ENCODE measurements around the gene HLA-C.
"Not testable (repeated sequence)": the region's sequence is repeated elsewhere in the genome, so short reads cannot be mapped to it uniquely, and the experiment has no call there.

The HLA-C gene

DNA sequence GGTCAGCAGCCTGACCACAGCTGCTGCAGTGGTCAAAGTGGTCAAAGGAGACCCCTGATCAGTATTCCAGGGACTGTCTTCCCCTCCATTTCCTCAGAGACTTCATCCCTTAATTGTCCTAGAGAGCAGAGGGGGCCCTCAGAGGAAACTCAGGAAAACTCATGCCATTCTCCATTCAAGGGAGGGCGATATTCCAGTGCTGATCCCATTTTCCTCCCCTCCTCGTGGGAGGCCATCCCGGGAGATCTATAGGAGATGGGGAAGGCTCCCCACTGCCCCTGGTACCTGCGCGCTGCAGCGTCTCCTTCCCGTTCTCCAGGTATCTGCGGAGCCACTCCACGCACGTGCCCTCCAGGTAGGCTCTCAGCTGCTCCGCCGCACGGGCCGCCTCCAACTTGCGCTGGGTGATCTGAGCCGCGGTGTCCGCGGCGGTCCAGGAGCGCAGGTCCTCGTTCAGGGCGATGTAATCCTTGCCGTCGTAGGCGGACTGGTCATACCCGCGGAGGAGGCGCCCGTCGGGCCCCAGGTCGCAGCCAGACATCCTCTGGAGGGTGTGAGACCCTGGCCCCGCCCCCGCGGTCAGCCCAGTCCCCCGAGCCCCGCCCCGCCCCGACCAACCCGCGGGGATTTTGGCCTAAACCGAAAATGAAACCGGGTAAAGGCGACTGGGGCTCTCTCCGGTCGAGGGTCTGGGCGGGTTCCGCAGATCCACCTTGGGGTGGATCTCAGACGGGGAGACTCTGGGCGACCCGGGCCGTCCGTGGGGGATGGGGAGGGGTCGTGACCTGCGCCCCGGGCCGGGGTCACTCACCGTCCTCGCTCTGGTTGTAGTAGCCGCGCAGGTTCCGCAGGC, 878 bp downstream of the HLA-C start:
- peak; percentile 73 for DNase-seq (ENCODE audit: low read depth)

DNA sequence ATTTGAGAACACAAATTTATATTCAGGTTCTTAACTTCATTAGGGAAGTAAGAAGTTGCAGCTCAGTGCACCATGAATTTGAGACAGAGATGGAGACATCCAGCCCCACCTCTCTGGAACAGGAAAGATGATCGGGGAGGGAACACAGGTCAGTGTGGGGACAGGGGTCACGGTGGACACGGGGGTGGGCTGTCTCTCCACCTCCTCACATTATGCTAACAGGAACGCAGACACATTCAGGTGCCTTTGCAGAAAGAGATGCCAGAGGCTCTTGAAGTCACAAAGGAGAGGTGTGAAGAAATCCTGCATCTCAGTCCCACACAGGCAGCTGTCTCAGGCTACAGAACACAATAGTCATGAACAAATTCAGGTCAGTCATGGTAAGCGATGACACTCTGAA, 3.1 kb downstream of the HLA-C start:
- DNase-seq (ENCODE audit: low read depth), result no peak

DNA sequence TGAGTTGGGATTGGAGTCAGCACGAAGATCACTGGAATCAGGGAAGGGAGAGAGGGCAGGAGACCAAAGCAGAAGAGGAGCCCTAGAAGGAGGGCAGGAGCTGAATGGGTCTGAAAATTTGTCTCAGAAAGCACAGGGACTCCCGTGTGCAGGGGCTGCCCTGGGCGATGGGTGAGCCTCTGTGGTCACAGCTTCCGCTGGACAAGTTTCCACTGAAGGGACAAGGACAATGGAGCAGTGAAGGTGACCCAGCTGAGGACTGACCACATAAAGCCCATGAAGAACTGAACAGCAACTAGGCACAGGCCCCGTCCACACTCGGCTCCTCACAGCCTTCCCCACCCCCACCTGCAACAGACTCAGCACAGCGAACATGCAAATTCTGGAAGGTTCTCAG, 3.5 kb downstream of the HLA-C start:
- DNase-seq (ENCODE audit: low read depth), result no peak

DNA sequence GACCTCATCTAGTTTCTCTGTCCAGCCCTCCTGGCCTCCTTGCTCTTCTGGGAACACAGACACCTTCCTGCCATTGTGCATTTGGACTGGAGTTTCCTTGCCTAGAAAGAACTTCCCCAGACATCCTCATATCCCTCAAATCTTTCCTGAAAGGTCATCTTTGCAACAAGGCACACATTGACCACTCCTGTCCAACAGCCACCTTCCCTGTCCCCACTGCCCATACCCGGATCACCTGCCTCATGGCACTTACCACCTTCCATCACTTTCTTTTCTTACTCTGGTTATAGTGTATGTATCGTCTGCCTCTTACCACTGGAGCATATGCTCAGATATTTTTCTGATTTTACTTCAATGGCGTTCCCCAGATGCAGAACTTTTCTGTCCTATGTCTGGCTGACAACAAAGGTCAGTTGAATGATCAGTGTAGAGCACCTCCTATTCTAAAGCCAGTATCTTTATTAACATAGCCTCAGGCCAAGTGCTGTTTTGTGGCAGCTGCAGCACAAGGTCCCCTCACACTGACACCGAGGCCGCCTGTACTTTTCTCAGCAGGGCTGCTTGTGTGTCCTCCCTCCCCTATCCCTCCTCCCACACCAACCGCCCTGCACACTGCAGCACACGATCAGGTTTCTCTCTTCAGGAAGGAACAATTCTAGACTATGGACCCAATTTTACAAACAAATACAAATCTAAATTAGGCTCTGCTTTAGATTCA, 4.1 kb downstream of the HLA-C start:
- DNase-seq (ENCODE audit: low read depth), result no peak

DNA sequence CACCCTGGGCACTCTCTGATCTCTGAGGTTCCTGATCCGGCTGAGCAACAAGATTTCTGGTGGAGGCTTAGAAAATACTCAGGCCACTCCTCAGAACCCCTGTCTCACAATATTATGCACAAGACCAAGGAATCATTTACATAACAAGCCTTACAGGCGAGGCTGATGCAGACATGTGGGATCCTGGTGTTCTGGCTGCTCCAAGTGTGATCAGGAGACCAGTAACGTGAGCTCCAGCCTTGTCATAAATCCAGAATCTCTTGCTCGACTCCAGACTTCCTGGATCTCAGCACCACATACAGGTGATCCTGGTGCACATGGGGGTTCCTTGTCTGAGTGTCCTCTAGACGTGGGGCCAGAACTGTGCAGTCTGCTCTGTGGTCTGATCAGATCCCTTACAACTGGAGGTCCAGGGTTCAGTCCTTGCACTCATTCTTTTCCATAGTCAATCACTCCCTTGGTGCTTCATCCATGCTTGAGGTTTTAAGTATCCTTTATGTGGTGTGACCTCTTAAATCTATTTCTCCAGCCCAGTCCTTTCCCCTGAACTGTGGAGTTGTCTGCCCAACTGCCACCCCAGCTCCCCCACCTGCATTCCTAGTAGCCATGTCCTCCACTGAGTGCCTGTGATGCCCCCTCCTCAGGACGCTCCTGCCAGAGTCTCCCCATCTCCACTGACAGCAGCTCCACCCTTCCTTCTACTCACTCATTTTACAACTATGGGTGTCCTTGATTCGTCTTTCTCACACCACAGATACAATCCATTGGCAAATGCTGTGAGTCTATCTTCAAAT, 5.1 kb downstream of the HLA-C start:
- no peak for DNase-seq (ENCODE audit: low read depth)

DNA sequence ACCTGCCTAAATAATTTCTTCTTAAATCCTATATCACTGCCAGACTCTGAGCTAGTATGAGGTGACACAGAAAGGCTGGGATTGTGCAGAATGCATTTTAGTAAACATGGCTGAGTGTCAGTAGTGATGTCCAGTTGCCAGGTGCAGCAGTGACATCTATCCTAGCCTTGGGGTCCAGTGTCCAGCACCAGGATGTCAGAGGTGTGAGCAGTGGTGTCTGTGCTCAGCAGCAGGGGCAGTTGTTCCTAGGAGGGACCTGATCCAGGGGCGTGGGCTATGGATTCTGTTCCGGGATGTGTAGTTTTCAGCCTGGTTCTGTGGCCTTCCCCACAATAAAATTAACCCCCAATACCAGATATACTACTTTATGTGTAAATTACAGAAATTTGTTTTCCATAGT, 6.0 kb downstream of the HLA-C start:
- DNase-seq (ENCODE audit: low read depth), result no peak

DNA sequence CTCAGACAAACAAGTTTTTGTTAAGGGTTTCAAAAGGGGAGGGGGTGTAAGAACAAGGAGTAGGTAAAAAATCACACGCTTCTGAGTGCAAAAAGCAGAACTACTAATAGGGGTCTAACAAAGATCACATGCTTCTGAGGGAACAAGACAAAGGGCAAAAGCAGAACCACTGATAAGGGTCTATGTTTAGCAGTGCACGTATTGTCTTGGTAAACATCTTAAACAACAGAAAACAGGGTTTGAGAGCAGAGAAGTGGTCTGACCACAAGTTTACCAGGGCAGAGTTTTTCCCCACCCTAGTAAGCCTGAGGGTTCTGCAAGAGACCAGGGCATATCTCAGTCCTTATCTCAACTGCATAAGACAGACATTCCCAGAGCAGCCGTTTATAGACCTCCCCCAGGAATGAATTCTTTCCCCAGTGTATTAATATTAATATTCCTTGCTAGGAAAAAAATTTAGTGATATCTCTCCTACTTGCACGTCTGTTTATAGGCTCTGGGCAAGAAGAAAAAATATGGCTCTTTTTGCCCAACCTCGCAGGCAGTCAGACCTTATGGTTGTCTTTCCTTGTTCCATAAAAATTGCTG, 8.5 kb downstream of the HLA-C start:
- DNase-seq (ENCODE audit: low read depth), result not testable (repeated sequence)

DNA sequence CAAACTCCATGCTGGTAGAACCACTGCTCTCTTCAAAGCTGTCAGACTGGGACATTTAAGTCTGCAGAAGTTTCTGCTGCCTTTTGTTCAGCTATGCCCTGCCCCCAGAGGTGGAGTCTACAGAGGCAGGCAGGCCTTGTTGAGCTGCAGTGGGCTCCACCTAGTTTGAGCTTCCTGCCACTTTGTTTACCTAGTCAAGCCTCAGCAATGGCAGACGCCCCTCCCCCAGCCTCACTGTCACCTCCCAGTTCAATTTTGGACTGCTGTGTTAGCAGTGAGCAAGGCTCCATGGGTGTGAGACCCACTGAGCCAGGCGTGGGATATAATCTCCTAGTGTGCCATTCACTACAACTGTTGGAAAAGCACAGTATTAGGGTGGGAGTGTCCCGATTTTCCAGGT, 11.9 kb downstream of the HLA-C start:
- not testable (repeated sequence) for DNase-seq (ENCODE audit: low read depth)

DNA sequence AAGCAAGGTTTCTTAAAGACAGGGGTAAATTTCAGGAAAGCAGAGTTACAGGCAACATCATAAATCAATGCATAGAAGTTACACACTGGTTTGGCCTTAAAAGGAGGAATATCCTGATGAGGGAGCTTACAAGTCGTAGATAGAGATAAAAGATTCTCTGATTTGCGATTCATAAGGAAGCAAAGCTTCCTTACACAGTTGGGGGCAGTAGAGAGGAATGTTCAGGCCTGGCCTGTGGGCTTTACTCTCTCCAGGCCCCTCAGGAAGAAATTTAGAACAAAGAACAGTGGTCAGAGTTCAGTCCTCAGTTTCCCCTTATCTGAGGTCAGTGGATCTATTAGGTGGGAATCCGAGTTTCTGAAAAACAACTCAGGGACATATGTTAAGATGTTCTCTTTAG, 19.3 kb downstream of the HLA-C start:
- no peak for DNase-seq (ENCODE audit: low read depth)

DNA sequence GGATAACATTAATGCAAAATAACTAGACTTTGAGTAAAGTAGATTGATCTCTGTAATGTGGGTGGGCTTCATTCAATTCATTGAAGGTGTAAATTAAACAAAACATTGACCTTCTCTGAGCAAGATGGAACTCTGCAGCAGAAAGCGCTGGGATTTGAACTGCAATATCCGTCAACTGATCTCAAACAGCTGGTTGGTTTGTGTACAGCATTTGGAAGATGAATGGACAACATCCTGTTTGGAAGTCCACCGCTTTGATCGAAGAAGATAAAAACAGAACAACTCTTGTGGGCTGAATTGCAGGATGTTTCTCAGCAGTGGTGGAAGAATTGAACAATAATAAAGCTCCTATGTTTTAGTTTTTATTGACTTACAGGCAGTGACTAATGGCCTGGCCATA, 20.6 kb downstream of the HLA-C start:
- DNase-seq (ENCODE audit: low read depth), result no peak

DNA sequence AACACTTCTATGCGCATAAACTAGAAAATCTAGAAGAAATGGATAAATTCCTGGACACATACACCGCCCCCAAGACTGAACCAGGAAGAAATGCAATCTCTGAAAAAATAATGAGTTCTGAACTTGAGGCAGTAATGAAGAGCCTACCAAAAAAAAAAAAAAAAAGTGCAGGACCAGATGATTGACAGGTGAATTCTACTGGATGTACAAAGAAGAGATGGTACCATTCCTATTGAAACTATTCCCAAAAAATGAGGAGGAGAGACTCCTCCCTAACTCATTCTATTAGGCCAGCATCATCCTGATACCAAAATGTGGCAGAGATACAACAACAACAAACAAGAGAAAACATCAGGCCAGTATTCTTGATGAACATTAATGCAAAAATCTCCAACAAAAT, 22.7 kb downstream of the HLA-C start:
- DNase-seq (ENCODE audit: low read depth), result no peak

DNA sequence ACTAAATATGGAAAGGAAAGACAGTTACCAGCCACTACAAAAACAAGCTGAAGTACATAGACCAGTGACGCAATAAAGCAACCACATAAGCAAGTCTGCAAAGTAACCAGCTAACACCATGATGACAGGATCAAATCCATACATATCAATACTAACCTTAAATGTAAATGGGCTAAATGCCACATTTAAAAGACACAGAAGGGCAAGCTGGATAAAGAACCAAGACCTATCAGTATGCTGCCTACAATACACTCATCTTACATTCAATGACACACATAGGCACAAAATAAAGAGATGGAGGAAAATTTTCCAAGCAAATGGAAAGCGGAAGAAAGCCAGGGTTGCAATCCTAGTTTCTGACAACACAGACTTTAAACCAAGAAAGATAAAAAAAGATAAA, 24.1 kb downstream of the HLA-C start:
- no peak for DNase-seq (ENCODE audit: low read depth)

DNA sequence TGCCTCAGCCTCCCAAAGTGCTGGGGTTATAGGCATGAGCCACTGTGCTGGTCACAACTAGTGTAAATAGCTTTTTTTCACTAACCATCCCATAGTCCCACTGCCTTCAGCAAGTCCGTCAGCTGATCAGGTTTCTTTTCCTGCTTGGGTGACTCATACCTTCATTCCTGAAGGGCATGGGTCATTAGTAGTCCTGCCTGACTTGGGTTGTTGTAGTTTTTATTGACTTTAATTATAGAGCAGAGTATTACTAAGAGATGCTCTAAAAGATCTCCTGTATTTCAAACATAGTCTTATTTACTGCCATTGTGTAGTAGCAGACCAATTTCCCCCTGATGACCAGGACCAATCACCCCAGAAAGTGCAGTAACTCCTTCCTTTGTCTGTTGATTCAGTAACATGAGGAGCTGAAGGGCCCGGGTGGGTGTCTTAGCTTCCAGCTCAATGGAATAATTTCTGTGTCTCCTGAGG, 25.8 kb downstream of the HLA-C start:
- peak; percentile 84 for DNase-seq (ENCODE audit: low read depth)

DNA sequence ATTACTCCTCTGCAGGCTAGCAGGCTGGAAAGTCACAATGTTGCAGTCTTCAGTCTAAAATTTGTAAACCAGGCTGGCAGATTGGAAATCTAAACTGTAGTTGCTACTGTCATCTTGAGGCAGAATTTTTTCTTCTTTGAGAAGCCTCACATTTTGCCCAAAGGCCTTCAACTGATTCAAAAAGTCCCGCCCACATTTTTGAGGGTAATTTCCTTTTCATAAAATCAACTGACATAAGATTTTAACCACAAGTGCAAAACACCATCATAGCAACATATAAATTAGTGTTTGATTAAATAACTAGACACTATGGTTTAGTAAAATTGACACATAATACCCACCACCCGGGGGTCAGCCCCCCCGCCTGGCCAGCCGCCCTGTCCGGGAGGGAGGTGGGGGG, 28.4 kb downstream of the HLA-C start:
- DNase-seq (ENCODE audit: low read depth), result peak; percentile 16

DNA sequence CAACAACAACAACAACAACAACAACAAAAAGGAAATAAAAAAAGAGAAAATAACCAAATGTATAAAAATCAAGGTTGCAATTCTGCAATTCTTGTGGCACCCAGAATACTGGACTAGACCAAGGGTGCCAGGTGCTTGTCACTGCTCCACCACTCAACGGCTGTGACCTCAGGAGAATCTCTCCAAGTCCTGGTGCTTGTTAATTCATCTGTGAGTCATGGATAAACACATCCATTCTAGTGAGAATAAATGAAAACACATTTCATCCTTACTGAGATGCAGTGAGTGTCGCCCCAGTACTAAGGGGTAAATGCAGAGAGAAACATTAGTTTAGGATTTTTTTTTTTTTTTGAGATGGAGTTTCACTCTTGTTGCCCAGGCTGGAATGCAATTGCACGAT, 32.0 kb downstream of the HLA-C start:
- peak; percentile 3 for DNase-seq (ENCODE audit: low read depth)

DNA sequence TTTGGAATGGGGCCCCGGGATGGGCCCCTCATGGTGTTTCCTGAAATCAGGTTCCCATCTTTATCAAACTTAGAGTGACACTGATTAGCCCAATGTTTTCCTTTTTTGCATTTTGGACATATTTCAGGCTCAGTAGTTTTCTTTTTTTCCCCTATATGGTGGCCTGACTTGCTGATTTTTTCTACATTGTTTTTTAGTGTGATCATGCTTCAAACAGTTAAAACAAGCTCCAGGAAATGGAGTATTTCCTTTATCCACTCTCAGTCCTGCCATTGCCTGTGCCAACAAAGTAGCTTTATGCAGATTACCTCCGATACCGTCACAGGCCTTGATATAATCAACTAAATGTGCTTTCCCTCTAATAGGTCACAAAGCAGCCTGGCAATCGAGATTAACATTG, 37.8 kb downstream of the HLA-C start:
- DNase-seq (ENCODE audit: low read depth), result not testable (repeated sequence)

DNA sequence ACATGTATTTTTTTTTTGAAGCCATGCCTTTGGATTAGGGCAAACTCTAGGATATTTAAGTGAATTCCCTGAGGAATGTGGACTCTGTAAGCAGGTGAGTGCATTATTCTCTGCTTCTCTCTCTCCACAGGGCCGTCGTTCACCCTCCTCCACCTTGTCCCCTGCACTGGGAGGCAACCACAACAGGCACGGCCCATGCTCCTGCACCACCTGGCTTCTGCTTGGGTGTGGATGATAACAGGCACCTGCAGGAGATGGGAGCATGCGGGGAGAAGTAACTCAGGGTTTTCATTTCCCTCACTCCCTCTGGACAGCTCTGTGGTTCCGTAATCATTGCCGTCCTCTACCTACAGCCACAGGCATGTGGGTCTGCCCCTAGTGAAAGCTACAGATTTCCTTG, 43.4 kb downstream of the HLA-C start:
- DNase-seq (ENCODE audit: low read depth), result no peak

DNA sequence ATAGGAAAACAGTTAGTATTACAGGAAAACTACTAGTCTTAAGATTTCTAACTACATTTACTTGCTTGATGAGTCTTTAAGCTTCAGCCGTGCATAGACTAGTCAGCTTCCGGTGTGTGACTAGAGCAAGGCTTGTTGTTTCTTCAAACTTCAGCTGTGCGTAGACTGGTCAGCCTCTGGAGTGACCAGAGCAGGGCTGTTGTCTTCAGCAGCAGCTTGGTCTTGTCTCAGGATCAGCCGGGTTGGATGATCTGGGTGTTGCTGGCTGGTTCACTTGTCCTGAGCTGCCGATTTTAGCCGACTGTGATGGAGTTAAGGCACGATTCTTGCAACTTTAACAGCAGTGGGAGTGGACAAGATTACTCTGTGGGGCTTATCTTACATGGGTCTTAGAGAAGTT, 44.7 kb downstream of the HLA-C start:
- DNase-seq (ENCODE audit: low read depth), result no peak

DNA sequence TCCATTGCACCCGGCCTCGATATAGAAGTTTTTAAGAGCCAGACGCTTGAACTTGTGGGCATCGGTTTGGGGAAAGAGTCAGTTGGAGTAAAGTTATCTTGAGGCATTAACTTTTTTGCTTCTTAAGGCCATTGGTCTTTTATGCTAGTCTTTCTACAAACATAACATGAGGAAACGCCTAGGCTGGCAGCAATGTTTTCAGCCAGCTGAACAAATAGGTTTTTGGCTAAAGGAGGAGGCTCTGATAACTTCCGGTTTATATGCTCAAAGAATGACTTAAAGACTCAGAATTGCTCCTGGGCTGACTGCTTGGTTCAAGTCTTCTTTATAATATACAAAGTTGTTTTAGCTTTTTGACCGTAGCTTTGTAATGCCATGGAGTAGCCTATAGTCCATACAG, 46.2 kb downstream of the HLA-C start:
- no peak for DNase-seq (ENCODE audit: low read depth)

DNA sequence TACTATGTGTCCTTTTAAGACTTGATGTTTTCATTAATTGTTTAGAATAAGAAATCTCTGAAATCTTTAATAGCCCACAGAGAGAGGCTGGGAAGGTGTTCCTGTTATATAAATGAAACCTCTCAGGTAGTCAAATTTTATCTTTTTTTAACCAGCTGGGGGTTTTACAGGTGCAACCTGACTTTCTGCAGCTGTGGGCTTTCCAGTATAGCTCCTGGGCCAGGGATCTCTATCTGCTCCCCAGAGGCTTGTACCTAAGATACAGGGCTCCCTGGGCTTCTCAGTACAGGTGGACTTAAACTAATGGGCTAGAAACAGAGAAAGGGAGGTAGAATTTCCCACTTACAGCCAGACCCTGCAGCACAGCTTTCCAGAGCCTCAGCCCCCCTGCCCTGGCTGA, 49.4 kb downstream of the HLA-C start:
- DNase-seq (ENCODE audit: low read depth), result no peak

Data from EH (cell line).